UCSD-AML1 (cell line): Measurements from ENCODE around the gene ZNF784.

Experiments used
- DNase-seq: peaks from one replicate; lab custom pipeline; 2025; ENCODE audit not compliant: unreplicated experiment; lab: John Stamatoyannopoulos, UW

Gene ZNF784

GRCh38 chr19:55621673-55622231 is 2.6 kb downstream of the ZNF784 start:
- no peak for DNase-seq

DNA sequence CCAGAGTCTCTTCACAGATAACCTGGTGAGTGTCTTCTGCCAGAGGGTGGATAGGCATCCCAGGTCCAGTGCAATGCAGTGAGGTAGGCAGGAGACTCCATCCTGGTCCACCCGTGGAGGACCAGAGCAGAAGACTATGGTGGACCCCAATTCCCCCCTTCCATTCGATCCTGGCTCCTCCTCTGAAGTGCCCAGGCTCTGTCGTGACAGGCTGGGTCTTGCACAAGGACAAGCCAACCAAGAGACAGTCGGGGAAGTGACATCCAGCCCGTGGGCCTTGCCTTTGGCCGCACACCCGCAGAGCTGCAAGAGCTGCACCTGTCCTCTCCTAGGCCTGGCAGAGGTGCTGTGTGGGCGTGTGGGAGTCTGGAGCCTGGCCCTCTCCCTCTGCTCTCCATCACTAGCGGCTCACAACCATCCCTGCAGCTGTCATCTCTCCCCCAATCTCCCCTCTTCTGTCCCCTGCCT is 3.1 kb downstream of the ZNF784 start:
- no peak for DNase-seq

DNA sequence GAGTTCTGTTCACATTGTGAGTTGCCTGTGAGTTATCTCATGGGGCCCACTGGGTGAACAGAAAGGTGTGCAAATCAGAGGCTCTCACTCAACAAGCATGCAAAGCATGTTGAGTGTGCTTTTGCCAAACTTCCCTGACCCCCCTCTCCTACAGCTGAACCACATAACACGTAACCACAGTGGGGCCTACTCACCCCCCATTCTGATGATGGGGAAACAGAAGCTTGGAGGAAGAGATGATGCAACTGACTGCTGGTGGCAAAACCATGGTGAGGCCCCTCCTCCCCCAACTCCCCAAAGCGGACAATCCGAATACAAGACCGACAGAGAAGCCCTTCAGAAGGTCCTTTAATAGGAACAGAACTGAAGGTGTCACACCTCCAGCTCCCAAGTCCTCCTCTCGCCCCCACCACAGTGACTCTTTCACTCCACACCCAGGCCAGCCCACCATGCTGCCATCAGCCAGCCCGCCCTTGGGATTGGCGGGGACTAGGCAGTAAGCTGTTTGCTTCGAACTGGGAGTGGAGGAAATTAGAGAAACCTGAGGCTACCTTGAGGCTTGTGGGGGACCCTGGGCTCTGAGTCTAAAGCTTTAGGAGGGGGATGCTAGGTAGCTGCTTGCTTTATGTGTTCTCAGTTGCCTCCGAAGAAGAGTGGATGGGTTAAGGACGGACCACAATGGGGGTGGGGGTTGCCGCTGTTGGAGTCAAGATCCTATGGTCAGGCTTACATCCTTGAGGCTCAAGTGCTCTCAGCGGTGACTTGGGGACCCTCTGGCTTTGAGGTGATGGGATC is 3.8 kb downstream of the ZNF784 start:
- DNase-seq: no peak

DNA sequence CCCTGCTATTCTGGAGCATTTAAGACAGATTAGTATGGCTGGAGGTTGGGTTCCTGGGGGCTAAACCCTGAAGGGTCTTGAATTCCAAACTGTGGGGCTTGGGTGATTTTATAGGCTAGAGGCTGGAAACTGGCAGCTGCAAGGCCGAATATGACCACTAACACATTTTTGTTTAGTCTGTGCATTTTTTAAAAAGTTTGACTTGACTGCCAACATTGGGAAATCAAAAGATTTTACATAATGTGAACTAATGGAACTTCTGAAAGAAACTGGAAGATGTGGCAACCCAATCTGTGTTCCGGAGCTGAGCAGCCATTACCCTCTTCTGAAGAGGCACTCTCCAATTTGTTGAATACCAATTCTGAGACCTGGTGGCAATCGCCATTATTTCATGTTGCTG is 5.1 kb downstream of the ZNF784 start:
- DNase-seq: no peak

DNA sequence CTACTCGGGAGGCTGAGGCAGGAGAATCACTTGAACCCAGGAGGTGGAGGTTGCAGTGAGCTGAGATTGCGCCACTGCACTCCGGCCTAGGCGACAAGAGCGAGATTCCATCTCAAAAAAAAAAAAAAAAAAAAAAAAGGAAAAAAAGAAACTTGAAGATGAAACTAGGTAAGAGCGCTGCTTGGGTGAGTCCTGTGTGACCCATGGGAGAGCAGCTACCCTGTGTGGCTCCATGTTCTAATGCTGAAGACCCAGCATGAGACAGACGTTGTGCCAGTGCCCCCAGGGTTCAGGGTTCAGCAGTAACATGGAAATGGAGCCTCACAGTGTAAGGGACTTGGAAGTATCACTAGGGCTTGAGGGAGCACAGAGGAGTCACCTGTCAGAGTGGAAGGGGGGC is 5.9 kb downstream of the ZNF784 start:
- no peak for DNase-seq

DNA sequence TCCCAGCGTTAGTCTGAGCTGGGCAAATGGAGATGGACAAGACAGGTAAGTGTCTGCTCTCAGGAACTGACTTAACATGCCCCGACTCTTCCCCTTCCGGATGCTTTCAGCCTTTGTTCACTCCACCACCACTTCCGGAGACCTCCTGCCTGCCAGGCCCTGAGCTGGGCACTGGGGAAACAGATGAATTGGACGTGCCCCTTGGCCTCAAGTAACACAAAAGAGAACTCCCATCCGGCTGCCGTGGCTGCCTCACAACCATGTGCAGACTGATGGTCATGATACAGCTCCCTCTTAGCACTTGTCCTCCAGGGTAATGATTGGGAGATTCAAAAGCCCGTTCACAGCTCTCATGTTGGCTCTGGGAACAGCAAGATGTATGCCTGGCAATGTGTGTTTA is 6.9 kb downstream of the ZNF784 start:
- no peak for DNase-seq

GRCh38 chr19:55616395-55616875 is 7.9 kb downstream of the ZNF784 start:
- DNase-seq: no peak

DNA sequence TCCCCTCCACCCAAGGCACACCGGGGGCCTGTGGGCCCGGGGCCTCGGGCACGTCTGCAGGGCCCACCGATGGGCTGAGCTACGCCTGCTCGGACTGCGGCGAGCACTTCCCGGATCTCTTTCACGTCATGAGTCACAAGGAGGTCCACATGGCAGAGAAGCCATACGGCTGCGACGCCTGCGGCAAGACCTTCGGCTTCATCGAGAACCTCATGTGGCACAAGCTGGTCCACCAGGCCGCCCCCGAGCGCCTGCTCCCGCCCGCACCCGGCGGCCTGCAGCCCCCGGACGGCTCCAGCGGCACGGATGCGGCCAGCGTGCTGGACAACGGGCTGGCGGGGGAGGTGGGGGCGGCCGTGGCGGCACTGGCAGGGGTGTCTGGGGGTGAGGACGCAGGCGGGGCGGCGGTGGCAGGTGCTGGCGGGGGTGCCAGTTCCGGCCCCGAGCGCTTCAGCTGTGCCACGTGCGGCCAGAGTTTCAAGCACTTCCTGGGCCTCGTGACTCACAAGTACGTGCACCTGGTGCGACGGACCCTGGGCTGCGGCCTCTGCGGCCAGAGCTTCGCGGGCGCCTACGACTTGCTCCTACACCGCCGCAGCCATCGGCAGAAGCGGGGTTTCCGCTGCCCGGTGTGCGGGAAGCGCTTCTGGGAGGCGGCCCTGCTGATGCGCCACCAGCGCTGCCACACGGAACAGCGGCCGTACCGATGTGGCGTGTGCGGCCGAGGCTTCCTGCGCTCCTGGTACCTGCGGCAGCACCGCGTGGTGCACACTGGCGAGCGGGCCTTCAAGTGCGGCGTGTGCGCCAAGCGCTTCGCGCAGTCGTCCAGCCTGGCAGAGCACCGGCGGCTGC is 8.6 kb downstream of the ZNF784 start:
- DNase-seq: no peak

DNA sequence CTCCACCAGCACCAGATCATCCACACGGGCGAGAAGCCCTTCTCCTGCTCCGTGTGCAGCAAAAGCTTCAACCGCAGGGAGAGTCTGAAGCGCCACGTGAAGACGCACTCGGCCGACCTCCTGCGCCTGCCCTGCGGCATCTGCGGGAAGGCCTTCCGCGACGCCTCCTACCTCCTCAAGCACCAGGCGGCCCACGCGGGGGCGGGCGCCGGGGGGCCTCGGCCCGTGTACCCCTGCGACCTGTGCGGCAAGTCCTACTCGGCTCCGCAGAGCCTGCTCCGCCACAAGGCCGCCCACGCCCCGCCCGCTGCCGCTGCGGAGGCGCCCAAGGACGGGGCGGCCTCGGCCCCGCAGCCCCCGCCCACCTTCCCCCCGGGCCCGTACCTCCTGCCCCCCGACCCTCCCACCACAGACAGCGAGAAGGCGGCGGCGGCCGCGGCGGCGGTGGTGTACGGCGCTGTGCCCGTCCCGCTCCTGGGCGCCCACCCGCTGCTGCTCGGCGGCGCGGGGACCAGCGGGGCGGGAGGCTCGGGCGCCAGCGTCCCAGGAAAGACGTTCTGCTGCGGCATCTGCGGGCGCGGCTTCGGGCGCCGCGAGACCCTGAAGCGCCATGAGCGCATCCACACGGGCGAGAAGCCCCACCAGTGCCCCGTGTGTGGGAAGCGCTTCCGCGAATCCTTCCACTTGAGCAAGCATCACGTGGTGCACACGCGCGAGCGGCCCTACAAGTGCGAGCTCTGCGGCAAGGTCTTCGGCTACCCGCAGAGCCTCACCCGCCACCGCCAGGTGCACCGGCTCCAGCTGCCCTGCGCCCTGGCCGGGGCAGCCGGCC is 9.4 kb downstream of the ZNF784 start:
- DNase-seq: no peak

GRCh38 chr19:55613930-55614710 is 10.2 kb downstream of the ZNF784 start:
- DNase-seq: no peak

- DNase-seq: no peak
Observed at GRCh38 chr19:55613396-55613795, 11.0 kb downstream of the ZNF784 start.

GRCh38 chr19:55611983-55612645 is 12.3 kb downstream of the ZNF784 start:
- no peak for DNase-seq

DNA sequence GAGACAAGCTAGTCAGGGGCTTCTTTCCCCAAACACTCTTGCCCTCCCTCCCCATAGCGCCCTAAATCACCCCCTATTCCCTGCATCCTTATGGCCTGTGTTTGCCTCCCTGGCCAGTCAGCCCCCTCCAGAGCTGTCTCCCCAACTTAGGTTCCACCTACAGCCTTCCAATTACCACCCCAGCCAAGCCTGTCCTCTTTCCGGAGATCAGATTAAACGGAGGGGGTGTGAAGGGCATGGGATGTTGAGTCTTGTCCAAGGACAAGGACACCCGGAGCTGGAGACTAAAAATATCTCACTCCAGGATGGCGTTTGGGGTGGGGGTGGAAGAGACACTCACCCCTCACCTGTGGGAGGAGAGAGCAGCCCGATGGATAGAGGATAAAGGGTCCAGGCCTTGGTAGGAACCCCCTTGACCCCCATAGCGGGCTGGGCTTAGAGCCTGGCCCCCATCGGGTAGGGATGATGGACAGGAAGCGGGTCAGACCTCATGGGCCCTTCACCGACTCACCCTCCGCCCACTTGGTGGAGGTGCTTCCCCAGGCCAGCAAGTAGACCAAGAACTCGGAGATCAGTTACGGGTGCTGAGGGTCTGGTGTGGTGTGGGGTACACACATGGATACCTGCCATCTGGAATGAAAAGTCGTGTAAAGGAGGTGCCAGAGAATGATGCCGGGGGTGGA is 12.9 kb downstream of the ZNF784 start:
- DNase-seq: no peak

GRCh38 chr19:55609326-55609725 is 15.0 kb downstream of the ZNF784 start:
- no peak for DNase-seq

- DNase-seq: no peak
Observed at GRCh38 chr19:55606817-55607216, 17.5 kb downstream of the ZNF784 start.

DNA sequence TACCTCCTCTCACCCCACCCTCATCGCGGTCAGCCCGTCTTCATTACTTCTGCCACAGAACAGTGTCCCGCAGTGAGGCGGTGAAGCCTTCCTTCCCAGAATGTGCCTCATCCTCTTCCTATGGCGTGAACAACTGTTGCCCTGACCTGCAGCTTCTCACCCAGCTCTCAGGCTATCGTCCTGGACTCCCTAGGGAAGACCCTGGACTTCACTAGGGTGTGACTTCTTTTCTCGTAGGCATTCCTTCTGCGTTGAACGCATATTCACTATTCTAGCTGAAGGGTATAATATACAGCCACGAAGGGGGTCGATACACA is 17.9 kb downstream of the ZNF784 start:
- DNase-seq: no peak

- peak; percentile 76 for DNase-seq
Observed at GRCh38 chr19:55605637-55606470, 18.5 kb downstream of the ZNF784 start, which contains the start of gene ZNF865. ZNF865 (plus strand) TSS chr19:55605647; CDS start chr19:55613619, 7,972 bp downstream.

- DNase-seq: peak; percentile 98
Observed at GRCh38 chr19:55605207-55605636, 19.1 kb downstream of the ZNF784 start.
